22Rv1 (cell line): ENCODE results near the gene SIRT2.

Experiments
- CTCF ChIP-seq: fragments of 450-650 bp; IDR thresholded peaks from 2 replicates; pipeline ENCODE4 v1.5.1; 2017; ENCODE audit warnings: mild to moderate bottlenecking
- ZFX ChIP-seq: fragments of 450-650 bp; IDR thresholded peaks from 2 replicates; pipeline ENCODE4 v1.6.1; 2017; ENCODE audit warnings: antibody characterized with exemption, borderline replicate concordance

- no peak for TF ChIP-seq CTCF
- TF ChIP-seq ZFX, result no peak
Observed at GRCh38 chr19:38915329-38916321, 16.2 kb upstream of the SIRT2 start.
